HG03045 (cell line): Measurements from ENCODE around the gene SPSB4.

ENCODE experiments used
- ATAC-seq: cut with Tn5 transposase; IDR thresholded peaks from one replicate; pipeline ENCODE4 v1.9.1; 2021; ENCODE audit warnings: mild to moderate bottlenecking, moderate library complexity; ENCODE audit not compliant: unreplicated experiment

The SPSB4 gene

GRCh38 chr3:141150081-141150830, 99.1 kb downstream of the SPSB4 start:
- ATAC-seq = no peak

DNA sequence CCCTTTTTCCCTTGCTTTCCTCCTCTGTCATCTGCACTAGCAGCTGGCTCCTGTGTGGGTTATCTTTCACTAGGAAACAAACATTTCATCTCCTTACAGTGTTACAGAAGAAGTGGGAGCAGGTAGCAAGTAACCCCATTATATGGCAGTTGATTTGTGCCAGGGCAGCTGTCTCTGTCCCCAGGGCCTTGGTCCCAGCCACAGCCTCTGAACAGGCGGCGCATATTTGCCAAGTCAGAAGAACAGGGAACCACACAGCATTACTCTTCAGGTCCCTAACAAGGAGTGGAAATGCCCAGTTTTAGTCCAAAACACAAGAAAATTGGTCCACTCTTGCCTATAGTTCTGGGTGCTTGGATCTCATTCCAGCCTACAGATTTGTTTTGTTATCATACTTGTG, 99.8 kb downstream of the SPSB4 start:
- ATAC-seq = no peak

- ATAC-seq = no peak
These were observed 100.3 kb downstream of the SPSB4 start for GRCh38 chr3:141151439-141151838.

- ATAC-seq = no peak
These were observed 101.0 kb downstream of the SPSB4 start for GRCh38 chr3:141152130-141152529.

- ATAC-seq = no peak
These were observed 101.9 kb downstream of the SPSB4 start for GRCh38 chr3:141152801-141153678.

DNA sequence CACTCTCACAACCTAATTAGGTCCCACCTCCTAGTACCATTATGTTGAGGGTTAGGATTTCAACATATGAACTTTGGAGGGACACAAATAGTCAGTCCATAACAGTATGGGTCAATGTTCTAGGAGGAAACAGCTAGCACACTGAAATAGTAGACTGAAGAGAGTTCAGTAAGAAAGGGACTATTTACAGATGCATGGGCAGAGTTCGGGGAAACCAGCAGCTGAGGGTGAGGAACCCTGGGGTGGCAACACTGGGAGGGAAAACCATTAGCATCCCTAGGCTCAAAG, 102.5 kb downstream of the SPSB4 start:
- ATAC-seq = no peak

DNA sequence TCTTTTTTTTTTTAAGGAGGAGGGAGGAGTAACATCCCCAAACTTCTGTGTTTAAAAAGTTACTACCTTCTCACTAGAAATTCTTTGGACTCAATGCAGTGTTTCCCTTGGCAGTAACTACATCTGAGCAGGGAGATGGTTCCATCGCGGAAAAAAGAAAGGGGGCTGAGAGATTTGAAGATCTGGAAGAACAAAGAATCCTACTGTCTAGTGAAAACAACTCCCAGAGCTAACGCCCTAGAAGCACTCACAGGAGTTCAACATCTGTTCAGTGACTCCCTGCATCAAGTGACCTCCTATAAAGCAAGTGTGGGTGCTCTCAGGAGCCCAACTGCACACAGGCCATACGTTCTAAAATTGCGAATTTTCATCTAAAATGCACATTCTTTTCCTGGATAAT, 113.7 kb downstream of the SPSB4 start:
- ATAC-seq = no peak

GRCh38 chr3:141167681-141168080, 116.5 kb downstream of the SPSB4 start:
- ATAC-seq = no peak

GRCh38 chr3:141170678-141171295, 119.6 kb downstream of the SPSB4 start:
- ATAC-seq = no peak

GRCh38 chr3:141174674-141175073, 123.5 kb downstream of the SPSB4 start:
- no peak for ATAC-seq

DNA sequence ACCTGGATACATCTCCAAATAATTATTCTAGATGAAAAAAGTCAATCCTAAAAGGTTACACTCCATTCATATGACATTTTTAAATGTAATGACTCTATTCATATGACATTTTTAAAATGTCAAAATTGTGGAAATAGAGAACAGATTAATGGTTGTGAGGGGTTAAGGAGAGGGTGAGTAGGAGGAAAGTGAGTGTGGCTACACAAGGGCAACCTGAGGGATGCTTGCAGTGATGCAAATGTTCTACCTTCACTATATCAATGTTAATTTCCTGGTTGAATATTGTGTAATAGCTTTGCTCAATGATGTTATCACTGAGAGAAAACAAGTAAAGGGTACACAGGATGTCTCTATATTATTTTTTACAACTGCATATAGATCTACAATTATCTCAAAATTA, 125.6 kb downstream of the SPSB4 start:
- no peak for ATAC-seq

DNA sequence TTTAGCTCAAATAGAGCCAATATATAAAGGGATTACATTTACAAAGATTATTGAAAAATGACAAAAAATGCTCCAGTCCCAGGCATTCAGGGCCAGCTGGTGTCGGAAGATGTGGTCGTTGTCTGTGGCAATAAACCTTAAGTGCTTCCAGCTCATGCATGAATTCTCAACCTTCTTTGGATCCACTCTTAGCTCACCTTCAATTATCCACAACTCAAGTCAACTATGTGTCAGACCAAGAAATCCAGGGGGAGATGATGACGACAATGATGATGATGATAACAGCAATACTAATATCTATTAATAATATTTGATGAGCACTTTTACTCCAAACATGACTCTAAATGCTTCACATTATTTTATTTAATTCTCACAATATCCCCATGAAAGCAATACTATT, 126.9 kb downstream of the SPSB4 start:
- no peak for ATAC-seq

DNA sequence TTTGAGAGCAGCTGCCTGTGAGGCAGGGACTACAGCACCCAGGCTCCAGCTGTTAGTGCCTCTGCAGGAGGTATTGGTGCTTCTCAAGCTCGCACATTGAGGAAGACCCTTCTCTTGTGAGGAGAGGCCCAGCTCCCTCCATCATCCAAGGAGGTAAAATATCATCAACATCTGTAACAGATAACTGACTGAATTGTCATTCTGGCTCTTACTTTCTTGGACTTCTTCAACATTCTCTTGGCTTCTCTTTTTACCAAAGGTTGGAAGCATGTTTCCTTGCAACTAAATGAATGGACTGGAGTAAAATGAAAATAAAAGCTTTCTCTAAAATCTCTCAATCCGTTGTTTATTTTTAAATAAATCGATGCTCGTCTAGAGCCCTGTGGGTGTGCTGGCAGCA, 127.4 kb downstream of the SPSB4 start:
- ATAC-seq = no peak

DNA sequence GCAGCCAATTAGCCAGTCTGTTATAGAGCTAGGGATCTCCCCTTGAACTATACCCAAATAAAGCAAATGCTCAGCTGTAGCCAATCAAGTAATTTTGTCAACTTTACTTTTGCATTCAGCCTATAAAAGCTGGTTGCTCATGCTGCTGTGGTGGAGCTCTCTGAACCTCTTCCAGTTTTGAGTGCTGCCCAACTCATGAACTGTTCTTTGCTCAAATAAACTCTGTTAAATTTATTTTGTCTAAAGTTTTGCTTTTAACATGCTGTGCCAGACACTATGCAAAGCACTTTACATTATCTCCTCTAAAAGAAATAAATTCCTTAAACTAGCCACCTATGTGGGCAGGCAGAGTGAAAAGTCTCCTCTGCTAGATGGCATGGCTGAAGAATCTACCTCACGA, 128.8 kb downstream of the SPSB4 start:
- ATAC-seq = no peak

DNA sequence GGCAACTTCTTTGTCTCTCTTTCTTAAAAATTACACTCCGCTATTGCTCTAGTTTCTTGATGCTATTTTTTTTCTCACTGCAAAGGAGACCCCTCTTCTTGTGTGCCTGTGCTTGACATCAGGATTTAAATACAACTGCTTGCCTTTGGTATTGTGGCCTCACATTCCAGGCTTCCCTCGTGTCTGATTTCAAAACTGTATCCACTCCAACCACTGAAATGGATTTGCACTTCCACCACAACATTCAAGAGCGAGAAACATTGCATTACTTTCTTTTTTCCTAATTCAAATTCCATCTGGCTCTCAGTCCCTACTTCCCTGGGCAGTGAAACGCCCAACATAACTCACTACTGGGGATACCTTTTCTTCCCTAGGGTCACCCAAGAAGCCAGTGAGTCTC, 130.0 kb downstream of the SPSB4 start:
- ATAC-seq = no peak

DNA sequence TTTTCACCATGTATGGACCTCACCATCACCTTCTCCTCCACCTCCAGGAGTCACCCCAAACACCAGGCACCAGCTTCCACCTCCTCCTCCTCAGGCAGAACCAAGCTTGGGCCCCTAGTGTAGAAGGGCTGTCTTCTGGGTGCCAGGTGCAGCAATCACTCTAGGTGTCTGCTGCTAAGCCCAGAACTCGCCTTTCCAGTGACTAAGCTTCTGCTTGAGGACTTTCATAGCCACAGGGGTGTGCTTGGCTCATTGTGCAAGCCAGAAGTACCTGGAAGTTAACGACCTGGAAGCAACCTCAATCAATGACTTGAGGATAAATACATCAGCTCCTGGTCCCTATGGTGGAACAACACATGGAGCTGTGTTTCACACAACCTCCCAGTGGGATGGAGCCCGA, 130.7 kb downstream of the SPSB4 start:
- ATAC-seq = no peak

DNA sequence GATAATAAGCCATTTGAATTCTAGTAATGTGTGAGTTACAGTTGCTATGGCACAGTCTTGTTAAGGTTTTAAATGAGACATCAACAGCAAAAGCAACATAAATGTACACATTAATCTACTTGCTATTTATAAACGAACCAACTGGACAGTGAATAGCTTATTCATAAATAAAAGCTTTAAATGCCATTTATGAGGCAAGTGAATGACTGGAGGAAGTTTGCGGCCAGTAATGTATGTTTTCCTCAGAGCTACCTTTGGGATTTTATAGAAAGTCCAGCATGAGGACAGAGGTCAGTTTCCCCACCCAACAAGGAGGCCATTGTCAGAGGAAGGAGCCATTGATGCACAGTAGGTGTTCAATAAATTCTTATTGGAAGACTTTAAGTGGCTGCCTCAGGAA, 132.5 kb downstream of the SPSB4 start:
- ATAC-seq = no peak

DNA sequence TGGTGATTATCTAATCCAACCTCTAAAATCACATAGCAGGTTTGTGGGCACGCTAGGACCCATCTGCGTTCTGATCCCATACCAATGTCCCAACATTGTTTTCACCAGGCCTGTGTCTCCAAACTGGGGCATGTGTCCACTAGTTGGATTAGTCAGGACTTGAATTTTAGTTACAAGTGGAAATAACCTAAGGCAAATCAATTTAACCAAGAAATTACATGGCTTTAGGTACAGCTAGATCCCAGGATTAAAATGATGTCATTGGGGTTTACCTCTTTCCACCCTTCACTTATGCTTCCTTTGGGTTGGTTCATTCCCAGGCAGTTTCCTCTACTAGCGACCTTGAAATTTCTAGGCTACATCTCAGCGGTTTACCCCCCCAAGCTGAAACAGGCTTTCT, 133.3 kb downstream of the SPSB4 start:
- ATAC-seq = no peak

DNA sequence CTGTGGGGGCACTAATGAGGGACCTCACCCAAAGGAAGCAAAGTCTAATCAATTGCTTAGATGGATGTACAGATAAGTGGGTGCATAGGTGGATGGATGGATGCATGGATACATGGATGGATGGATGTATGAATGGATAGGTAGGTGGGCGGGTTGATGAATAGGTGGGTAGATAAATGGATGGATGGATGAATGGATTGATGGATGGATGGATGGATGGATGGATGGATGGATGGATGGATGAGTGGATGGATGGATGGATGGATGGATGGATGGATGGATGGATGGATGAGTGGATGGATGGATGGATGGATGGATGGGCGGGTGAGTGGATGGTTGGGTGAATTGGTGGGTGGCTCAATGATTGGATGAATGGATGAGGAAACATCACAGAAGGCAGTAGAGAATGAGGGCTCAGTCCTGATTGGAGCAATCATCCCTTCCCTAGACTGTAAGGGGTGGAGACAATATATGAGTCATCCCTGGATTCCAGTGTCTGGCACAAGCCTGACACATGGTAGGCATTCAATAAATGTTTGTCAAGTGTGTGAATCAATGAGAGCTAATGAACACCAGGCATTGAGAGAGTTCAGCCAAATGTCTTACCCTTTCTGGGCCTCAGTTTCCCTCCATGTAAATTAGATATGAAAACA, 140.1 kb downstream of the SPSB4 start:
- ATAC-seq = no peak

GRCh38 chr3:141192345-141192744, 141.2 kb downstream of the SPSB4 start:
- ATAC-seq = peak; percentile 99

- ATAC-seq = no peak
These were observed 142.1 kb downstream of the SPSB4 start for GRCh38 chr3:141193066-141193830.
